Measurements from ENCODE around the gene SNAP91. TPM values are rescaled to one million over a fixed set of nuclear protein-coding genes. Genes with fewer than 3 reads are reported as not detected.
"Not testable (repeated sequence)": the region's sequence is repeated elsewhere in the genome, so short reads cannot be mapped to it uniquely, and the experiment has no call there.

SNAP91 gene
- polyA plus RNA-seq, 1 donor (not counting 4 experiments of a cell fraction or from before 2014, with no cell fraction given): not detected

DNA sequence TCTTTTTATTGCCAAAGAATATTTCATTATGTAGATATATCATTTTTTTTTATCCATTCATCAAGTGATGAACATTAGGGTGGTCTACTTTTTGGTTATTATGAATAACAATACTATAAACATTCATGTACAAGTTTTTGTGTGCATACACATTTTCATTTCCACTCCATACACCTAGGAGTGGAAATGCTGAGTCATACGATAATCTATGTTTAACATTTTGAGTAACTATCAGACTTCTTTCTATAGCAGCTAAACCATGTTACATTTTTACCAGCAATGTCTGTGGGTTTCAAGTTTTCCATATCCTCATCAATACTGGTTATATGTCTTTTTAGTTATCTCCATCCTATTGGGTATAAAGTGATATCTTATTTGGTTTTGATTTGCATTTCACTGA is 130.8 kb downstream of the SNAP91 start:
- Histone ChIP-seq H3K79me2 (ENCODE audit: control insufficient read depth, insufficient read depth, low read length) (no peaks in the 10 kb centered on the region), H3K27ac (ENCODE audit: control insufficient read depth, insufficient read depth, low read length) (no peak overlapping the region), H3K4me3 (ENCODE audit: control insufficient read depth in 2 of 3, extremely low read depth in 1 of 3, insufficient read depth in 2 of 3, low read depth in 1 of 3, low read length in 3 of 3) (no peak overlapping the region), H3K4me2 (ENCODE audit: control insufficient read depth, extremely low read depth, insufficient read depth, low read depth, low read length) (no peak overlapping the region), H3K9me1 (ENCODE audit: control insufficient read depth, extremely low read depth, insufficient read depth, low read length) (no peaks in the 10 kb centered on the region), H3K9ac (ENCODE audit: control insufficient read depth, extremely low read depth, insufficient read depth, low read length) (no peak overlapping the region), H2AFZ (ENCODE audit: control insufficient read depth, low read length) (no peak overlapping the region), H3K27me3 (ENCODE audit: control insufficient read depth, extremely low read depth, insufficient read depth, low read length) (no peaks in the 10 kb centered on the region), H3K9me3 (ENCODE audit: control insufficient read depth, low read depth, low read length) (no peaks in the 10 kb centered on the region), H4K20me1 (ENCODE audit: control insufficient read depth, extremely low read depth, insufficient read depth, low read length) (no peaks in the 10 kb centered on the region), H3K4me1 (ENCODE audit: control insufficient read depth, extremely low read depth, insufficient read depth, low read length) (no peaks in the 10 kb centered on the region), H3K36me3 (ENCODE audit: control insufficient read depth in 2 of 2, extremely low read depth in 1 of 2, insufficient read depth in 2 of 2, low read length in 2 of 2) (no peaks in the 10 kb centered on the region)
- TF ChIP-seq EZH2 (IDR thresholded peaks at IDR 0.05; ENCODE audit: low read length) (no peak), CTCF (optimal IDR thresholded peaks at IDR 0.05 in 1 of 3, IDR thresholded peaks at IDR 0.05 in 1 of 3, conservative IDR thresholded peaks at IDR 0.05 in 1 of 3; ENCODE audit: extremely low read depth in 1 of 3, insufficient read depth in 2 of 3, low read length in 3 of 3) (no peak)
- DNase-seq (ENCODE audit: low read depth, low spot score): no peak
- FAIRE-seq: no peak
- dilution Hi-C loops (cut with MboI; ENCODE audit: extremely low pct_ligation_motif_present, low sequenced_read_pairs): no loop called here

DNA sequence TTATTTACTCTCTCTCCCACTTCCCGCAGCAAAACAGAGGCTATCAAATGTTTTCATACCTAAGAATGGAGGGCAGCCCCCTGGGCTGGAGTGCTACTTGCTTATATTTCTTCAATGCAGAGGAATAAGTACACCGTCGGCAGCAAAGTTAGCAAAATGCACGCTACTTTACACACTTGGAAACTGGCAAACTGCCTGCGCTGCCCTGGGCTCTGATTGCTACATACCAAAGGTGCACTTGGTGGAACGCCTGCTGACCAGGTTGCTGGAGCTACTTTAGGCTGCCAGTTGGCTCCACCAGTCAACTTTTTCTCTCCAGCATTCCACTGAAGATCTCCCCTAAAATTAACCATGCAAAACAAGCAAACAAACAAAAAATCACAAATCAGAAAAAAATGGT is 134.1 kb downstream of the SNAP91 start:
- no peaks in the 10 kb centered on the region for H4K20me1 ChIP-seq (ENCODE audit: control insufficient read depth, extremely low read depth, insufficient read depth, low read length)
- TF ChIP-seq CTCF (optimal IDR thresholded peaks at IDR 0.05 in 1 of 3, IDR thresholded peaks at IDR 0.05 in 1 of 3, conservative IDR thresholded peaks at IDR 0.05 in 1 of 3; ENCODE audit: extremely low read depth in 1 of 3, insufficient read depth in 2 of 3, low read length in 3 of 3) (no peak), EZH2 (IDR thresholded peaks at IDR 0.05; ENCODE audit: low read length) (no peak)
- H3K4me3 ChIP-seq (ENCODE audit: control insufficient read depth in 2 of 3, extremely low read depth in 1 of 3, insufficient read depth in 2 of 3, low read depth in 1 of 3, low read length in 3 of 3): no peak overlapping the region
- FAIRE-seq (no peak), DNase-seq (ENCODE audit: low read depth, low spot score) (no peak)
- dilution Hi-C loops (cut with MboI; ENCODE audit: extremely low pct_ligation_motif_present, low sequenced_read_pairs): no loop called here
- no peaks in the 10 kb centered on the region for H3K36me3 ChIP-seq (ENCODE audit: control insufficient read depth in 2 of 2, extremely low read depth in 1 of 2, insufficient read depth in 2 of 2, low read length in 2 of 2)
- H3K9ac ChIP-seq (ENCODE audit: control insufficient read depth, extremely low read depth, insufficient read depth, low read length): no peak overlapping the region
- no peaks in the 10 kb centered on the region for H3K4me1 ChIP-seq (ENCODE audit: control insufficient read depth, extremely low read depth, insufficient read depth, low read length)
- no peak overlapping the region for H3K4me2 ChIP-seq (ENCODE audit: control insufficient read depth, extremely low read depth, insufficient read depth, low read depth, low read length)
- H3K9me1 ChIP-seq (ENCODE audit: control insufficient read depth, extremely low read depth, insufficient read depth, low read length): no peaks in the 10 kb centered on the region
- H3K9me3 ChIP-seq (ENCODE audit: control insufficient read depth, low read depth, low read length): no peaks in the 10 kb centered on the region
- no peaks in the 10 kb centered on the region for H3K79me2 ChIP-seq (ENCODE audit: control insufficient read depth, insufficient read depth, low read length)
- H3K27me3 ChIP-seq (ENCODE audit: control insufficient read depth, extremely low read depth, insufficient read depth, low read length): no peaks in the 10 kb centered on the region
- H3K27ac ChIP-seq (ENCODE audit: control insufficient read depth, insufficient read depth, low read length): no peak overlapping the region
- H2AFZ ChIP-seq (ENCODE audit: control insufficient read depth, low read length): no peak overlapping the region

DNA sequence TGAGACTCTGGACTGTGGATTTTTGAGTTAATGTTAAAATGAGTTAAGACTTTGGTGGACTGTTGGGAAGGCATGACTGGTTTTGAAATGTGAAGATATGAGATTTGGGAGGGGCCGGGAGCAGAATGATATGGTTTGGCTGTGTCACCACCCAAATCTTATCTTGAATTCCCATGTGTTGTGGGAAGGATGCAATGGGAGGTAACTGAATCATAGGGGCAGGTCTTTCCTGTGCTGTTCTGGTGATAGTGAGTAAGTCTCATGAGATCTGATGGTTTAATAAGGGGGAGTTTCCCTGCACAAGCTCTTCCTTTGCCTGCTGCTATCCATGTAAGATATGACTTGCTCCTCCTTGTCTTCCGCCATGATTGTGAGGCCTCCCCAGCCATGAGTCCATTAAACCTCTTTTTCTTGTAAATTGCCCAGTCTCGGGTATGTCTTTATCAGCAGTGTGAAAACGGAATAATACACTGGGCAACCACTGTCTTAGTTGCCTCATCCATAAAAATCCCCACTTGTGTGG is 137.2 kb downstream of the SNAP91 start:
- H3K36me3 ChIP-seq (ENCODE audit: control insufficient read depth in 2 of 2, extremely low read depth in 1 of 2, insufficient read depth in 2 of 2, low read length in 2 of 2); H3K4me1 ChIP-seq (ENCODE audit: control insufficient read depth, extremely low read depth, insufficient read depth, low read length); H3K4me3 ChIP-seq (ENCODE audit: control insufficient read depth in 2 of 3, extremely low read depth in 1 of 3, insufficient read depth in 2 of 3, low read depth in 1 of 3, low read length in 3 of 3); H3K9me1 ChIP-seq (ENCODE audit: control insufficient read depth, extremely low read depth, insufficient read depth, low read length); H3K9ac ChIP-seq (ENCODE audit: control insufficient read depth, extremely low read depth, insufficient read depth, low read length); dilution Hi-C loops (cut with MboI; ENCODE audit: extremely low pct_ligation_motif_present, low sequenced_read_pairs); H4K20me1 ChIP-seq (ENCODE audit: control insufficient read depth, extremely low read depth, insufficient read depth, low read length); FAIRE-seq; H3K9me3 ChIP-seq (ENCODE audit: control insufficient read depth, low read depth, low read length); H3K79me2 ChIP-seq (ENCODE audit: control insufficient read depth, insufficient read depth, low read length); H3K27ac ChIP-seq (ENCODE audit: control insufficient read depth, insufficient read depth, low read length); H3K27me3 ChIP-seq (ENCODE audit: control insufficient read depth, extremely low read depth, insufficient read depth, low read length); DNase-seq (ENCODE audit: low read depth, low spot score); H3K4me2 ChIP-seq (ENCODE audit: control insufficient read depth, extremely low read depth, insufficient read depth, low read depth, low read length); H2AFZ ChIP-seq (ENCODE audit: control insufficient read depth, low read length): not testable (repeated sequence)
